ENCODE results near the gene FARSA.
A peak's percentile ranks its signal among the peaks of the same experiment; 100 is the strongest.
"Not testable (repeated sequence)": the region's sequence is repeated elsewhere in the genome, so short reads cannot be mapped to it uniquely, and the experiment has no call there.

Gene FARSA

DNA sequence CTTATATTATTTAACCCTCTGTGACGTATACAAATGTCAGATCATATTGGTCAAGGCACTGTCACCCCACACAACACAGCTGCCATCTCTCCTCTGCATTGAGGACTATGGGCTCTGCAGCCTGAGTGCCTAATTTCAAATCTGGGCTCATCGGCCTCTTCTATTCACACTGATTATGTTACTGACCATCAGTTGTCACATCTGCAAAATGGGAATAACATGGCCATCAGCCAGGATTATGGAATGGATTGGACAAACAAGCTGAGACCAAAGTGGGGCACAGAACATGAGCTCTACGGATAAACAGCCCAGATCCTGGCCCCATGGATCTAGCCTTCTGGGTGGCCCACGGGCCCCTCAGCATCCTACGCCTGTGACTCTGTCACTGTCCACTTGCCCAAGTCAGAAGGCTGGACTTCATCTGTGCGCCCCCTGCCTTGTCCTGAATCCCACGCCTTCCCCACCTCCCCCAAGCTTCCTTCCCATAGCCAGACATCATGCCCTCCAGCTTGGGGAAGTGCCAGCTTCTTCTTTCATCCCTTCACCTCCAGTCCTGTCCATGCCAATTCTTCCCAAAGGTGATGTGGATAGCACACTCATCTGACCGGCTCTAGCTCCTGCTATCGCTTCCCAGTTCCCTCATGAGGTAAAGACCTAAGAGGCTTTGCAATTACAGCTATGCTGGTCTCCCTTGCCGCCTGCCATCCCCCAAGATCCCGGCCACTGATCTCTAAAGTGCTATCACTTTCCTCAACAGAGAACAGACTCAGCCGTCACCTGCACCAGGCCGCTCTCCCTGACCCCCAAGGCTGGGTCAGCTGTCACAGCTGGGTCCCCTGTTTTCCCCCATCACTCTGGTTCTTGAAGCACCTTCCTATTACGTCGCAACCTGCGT is 872 bp downstream of the FARSA start:
- peaks cover 13 to 22% of the 10 kb centered on the region in 2 donors for H3K4me1 ChIP-seq (ENCODE audit: control insufficient read depth in 1 of 2, insufficient read depth in 2 of 2, low read length in 2 of 2)
- H3K4me3 ChIP-seq (ENCODE audit: low read depth in 1 of 2, low read length in 2 of 2) = peak overlapping the region; percentile 91 to 94
- H3K27ac ChIP-seq (ENCODE audit: low read length) = peak overlapping the region; percentile 83
- H3K27me3 ChIP-seq (ENCODE audit: low read depth, low read length) = no peaks in the 10 kb centered on the region
- no peaks in the 10 kb centered on the region for H3K9me3 ChIP-seq (ENCODE audit: control insufficient read depth in 1 of 2, low read length in 2 of 2)
- peaks cover 12 to 26% of the 10 kb centered on the region in 2 donors for H3K36me3 ChIP-seq (ENCODE audit: control insufficient read depth in 1 of 2, insufficient read depth in 2 of 2, low read length in 2 of 2)

DNA sequence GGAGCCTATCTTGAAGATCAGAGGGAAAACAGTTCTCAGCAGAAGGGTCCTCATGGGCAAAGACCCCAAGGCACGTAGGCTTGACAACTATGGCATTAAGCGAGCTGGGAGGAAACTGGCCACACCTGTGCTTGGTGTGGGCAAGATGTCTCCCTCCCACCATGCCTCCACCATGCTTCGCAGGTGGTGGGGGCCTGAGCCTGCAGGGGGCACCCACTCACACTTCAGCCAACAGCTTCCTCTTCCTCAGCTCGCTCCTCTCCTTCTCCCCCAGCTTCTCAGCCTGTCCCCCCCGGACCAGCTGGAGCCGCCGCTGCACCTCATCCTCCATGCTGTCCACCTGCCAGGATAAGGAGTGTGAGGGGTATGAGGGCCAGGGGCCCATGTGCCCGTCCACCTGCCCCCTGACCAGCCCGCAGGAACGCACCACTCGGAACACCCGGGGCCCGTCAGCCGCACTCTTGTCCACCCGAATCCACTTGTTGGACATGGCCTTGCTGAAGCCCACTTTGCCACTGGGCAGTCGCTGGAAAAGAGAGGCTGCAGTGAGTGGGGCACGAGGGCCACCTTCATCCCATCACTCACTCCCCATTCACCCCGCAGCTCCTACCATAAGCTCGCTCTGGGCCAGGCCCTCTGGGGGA is 3.4 kb downstream of the FARSA start:
- Histone ChIP-seq H3K36me3 (ENCODE audit: control insufficient read depth in 1 of 2, insufficient read depth in 2 of 2, low read length in 2 of 2) (peaks cover 25 to 40% of the 10 kb centered on the region in 2 donors), H3K9me3 (ENCODE audit: control insufficient read depth in 1 of 2, low read length in 2 of 2) (no peaks in the 10 kb centered on the region), H3K27ac (ENCODE audit: low read length) (no peak overlapping the region), H3K27me3 (ENCODE audit: low read depth, low read length) (no peaks in the 10 kb centered on the region), H3K4me1 (ENCODE audit: control insufficient read depth in 1 of 2, insufficient read depth in 2 of 2, low read length in 2 of 2) (peaks cover 9 to 17% of the 10 kb centered on the region in 2 donors), H3K4me3 (ENCODE audit: low read depth in 1 of 2, low read length in 2 of 2) (no peak overlapping the region)

DNA sequence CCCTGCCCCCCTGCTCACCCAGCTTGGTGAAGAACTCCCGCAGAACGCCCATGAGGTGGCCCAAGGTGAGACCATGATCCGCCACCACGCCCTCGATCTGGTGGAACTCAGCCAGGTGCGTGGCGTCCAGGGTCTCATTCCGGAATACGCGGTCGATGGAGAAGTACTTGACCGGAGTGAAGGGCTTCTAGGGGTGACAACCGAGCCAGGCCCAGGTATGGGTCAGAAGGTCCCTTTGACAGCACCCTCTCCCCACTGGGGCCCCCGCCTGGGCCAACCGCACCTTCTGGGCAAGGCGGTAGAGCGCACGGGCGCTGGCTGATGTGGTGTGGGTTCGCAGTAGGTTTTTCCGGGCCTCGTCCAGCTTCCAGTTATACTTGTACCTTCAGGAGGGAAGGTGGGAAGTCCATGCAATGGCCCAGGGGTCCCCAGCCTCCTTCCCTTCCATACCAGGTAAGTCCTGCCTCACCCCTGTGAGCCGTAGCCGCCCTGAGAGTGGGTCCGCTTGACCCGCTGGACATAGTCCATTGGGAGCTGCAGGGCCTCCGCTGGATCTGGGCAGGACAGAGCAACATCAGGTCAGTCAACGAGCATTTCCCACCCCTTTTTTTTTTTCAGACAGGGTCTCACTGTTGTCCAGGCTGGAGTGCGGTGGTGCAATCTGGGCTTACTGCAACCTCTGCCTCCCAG is 8.7 kb downstream of the FARSA start:
- no peak overlapping the region for H3K4me3 ChIP-seq (ENCODE audit: low read depth in 1 of 2, low read length in 2 of 2)
- H3K4me1 ChIP-seq (ENCODE audit: control insufficient read depth in 1 of 2, insufficient read depth in 2 of 2, low read length in 2 of 2) = no peaks in the 10 kb centered on the region
- H3K27me3 ChIP-seq (ENCODE audit: low read depth, low read length) = no peaks in the 10 kb centered on the region
- H3K27ac ChIP-seq (ENCODE audit: low read length) = no peak overlapping the region
- H3K36me3 ChIP-seq (ENCODE audit: control insufficient read depth in 1 of 2, insufficient read depth in 2 of 2, low read length in 2 of 2) = peaks cover 37 to 61% of the 10 kb centered on the region in 2 donors
- H3K9me3 ChIP-seq (ENCODE audit: control insufficient read depth in 1 of 2, low read length in 2 of 2) = no peaks in the 10 kb centered on the region

DNA sequence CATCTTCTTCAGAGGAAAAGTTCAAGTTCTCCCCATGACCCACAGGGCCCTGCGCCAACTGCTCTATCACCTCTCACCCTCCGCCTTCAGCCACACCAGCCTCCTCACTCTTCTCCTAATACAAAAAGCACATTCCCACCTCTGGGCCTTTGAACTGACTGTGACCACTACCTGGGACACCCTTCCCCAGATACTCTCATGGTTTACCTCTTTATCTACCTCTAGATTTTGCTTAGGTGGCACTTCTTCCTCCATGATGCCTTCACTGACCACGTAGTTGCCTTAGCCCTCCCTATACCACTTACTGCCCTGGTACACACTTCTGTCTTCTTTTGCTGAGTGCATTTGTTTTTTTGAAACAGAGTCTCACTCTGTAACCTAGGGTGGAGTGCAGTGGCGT is 10.6 kb downstream of the FARSA start:
- Histone ChIP-seq H3K4me3 (ENCODE audit: low read depth in 1 of 2, low read length in 2 of 2) (no peak overlapping the region), H3K4me1 (ENCODE audit: control insufficient read depth in 1 of 2, insufficient read depth in 2 of 2, low read length in 2 of 2) (no peaks in the 10 kb centered on the region), H3K9me3 (ENCODE audit: control insufficient read depth in 1 of 2, low read length in 2 of 2) (no peaks in the 10 kb centered on the region), H3K27ac (ENCODE audit: low read length) (no peak overlapping the region), H3K27me3 (ENCODE audit: low read depth, low read length) (no peaks in the 10 kb centered on the region), H3K36me3 (ENCODE audit: control insufficient read depth in 1 of 2, insufficient read depth in 2 of 2, low read length in 2 of 2) (peaks cover 29 to 47% of the 10 kb centered on the region in 2 donors)

DNA sequence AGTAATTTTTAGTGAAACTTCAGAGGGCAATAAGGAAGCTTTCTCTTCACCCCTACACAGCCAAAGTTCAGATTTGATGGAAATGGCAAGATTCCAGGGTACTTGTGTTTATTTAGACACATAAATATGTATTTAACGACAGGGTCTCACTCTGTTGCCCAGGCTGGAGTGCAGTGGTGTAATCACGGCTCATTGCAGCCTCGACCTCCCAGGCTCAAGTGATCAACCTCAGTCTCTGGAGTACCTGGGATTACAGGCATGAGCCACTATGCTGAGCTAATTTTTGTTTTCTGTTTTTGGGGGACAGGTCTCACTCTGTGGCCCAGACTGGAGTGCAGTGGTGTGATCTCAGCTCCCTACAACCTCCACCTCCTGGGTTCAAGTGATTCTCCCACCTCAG is 12.5 kb downstream of the FARSA start:
- peaks cover 20 to 31% of the 10 kb centered on the region in 2 donors for H3K36me3 ChIP-seq (ENCODE audit: control insufficient read depth in 1 of 2, insufficient read depth in 2 of 2, low read length in 2 of 2)
- H3K27me3 ChIP-seq (ENCODE audit: low read depth, low read length) = no peaks in the 10 kb centered on the region
- H3K9me3 ChIP-seq (ENCODE audit: control insufficient read depth in 1 of 2, low read length in 2 of 2) = no peaks in the 10 kb centered on the region
- no peaks in the 10 kb centered on the region for H3K4me1 ChIP-seq (ENCODE audit: control insufficient read depth in 1 of 2, insufficient read depth in 2 of 2, low read length in 2 of 2)
- no peak overlapping the region for H3K27ac ChIP-seq (ENCODE audit: low read length)
- no peak overlapping the region for H3K4me3 ChIP-seq (ENCODE audit: low read depth in 1 of 2, low read length in 2 of 2)

DNA sequence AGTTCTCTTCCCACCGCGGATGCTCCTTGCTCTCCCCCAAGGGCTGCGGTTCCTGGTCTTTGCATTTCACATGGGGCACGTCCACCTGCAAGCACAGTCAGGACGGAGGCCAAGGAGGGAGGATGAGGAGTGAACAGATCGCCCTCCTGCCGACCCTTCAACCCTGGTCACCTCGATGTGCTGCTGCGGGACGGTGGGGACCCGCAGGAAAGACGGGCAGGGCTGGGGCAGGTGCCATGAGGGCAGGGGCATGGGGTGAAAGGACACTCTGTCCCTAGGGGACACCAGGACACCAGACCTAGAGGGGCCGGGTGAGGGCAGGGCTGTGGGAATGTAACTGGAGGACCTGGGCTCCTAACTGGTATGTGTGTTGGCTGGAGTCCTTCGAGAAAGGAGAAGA is 15.3 kb downstream of the FARSA start:
- no peaks in the 10 kb centered on the region for H3K27me3 ChIP-seq (ENCODE audit: low read depth, low read length)
- H3K4me3 ChIP-seq (ENCODE audit: low read depth in 1 of 2, low read length in 2 of 2) = no peak overlapping the region
- no peak overlapping the region for H3K27ac ChIP-seq (ENCODE audit: low read length)
- H3K9me3 ChIP-seq (ENCODE audit: control insufficient read depth in 1 of 2, low read length in 2 of 2) = no peaks in the 10 kb centered on the region
- peaks cover 6 to 11% of the 10 kb centered on the region in 2 donors for H3K4me1 ChIP-seq (ENCODE audit: control insufficient read depth in 1 of 2, insufficient read depth in 2 of 2, low read length in 2 of 2)
- peaks cover 7 to 13% of the 10 kb centered on the region in 2 donors for H3K36me3 ChIP-seq (ENCODE audit: control insufficient read depth in 1 of 2, insufficient read depth in 2 of 2, low read length in 2 of 2)

DNA sequence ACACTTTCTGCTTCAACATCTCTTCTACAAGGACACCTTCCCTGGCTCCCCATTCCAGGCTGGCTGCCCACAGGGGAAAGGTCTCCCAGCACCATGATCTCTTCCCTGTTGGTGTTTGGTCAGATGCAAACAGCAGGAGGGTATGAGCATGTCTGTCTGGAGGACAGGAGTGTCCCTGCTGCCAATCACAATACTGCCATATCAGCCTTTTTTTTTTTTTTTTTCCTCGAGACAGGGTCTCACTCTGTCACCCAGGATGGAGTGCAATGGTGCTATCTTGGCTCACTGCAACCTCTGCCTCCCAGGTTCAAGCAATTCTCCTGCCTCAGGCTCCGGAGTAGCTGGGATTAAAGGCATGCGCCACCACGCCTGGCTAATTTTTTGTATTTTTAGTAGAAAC is 17.7 kb downstream of the FARSA start:
- H3K4me1 ChIP-seq (ENCODE audit: control insufficient read depth in 1 of 2, insufficient read depth in 2 of 2, low read length in 2 of 2) = peaks cover 7 to 26% of the 10 kb centered on the region in 2 donors
- H3K9me3 ChIP-seq (ENCODE audit: control insufficient read depth in 1 of 2, low read length in 2 of 2); H3K36me3 ChIP-seq (ENCODE audit: control insufficient read depth in 1 of 2, insufficient read depth in 2 of 2, low read length in 2 of 2); H3K4me3 ChIP-seq (ENCODE audit: low read depth in 1 of 2, low read length in 2 of 2); H3K27me3 ChIP-seq (ENCODE audit: low read depth, low read length); H3K27ac ChIP-seq (ENCODE audit: low read length): not testable (repeated sequence)

DNA sequence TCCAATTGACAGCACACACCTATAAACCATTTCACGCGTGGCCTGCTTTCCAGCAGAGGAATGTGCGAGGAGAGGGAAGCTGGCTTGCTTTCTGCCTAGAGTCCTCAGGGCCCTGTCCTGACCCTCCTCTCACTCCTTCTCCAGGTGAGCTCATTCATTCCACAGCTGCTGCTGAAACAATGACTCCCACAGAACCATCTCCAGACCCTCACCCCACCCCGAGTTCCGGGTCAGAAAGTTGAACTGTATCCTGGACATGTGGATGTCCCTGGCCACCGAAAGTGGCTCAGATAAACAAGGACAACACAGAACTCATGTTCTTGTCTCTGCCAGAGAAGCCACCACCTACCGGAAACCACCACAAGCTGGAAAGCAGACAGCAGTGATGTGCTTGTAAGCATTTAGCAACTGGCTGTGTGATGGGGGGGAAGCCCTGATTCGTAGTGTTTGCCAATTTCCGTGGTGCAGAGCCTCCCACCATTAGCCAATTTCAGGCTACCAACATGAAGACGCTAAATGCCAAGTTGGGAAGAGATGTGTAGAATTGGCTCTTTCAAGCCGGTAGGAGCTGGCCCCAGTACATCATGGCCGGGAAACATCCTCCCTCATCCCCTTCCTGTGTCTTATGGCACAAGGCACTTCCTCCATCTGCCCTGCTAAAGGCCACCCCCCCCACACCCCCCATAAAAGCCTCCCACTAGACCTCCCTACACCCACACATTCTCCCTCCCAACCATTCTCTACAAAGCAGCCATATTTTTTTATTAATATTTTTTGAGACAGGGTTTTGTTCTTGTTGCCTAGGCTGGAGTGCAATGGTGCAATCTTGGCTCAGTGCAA is 19.4 kb downstream of the FARSA start:
- Histone ChIP-seq H3K9me3 (ENCODE audit: control insufficient read depth in 1 of 2, low read length in 2 of 2) (no peaks in the 10 kb centered on the region), H3K27ac (ENCODE audit: low read length) (peak overlapping the region; percentile 65), H3K4me1 (ENCODE audit: control insufficient read depth in 1 of 2, insufficient read depth in 2 of 2, low read length in 2 of 2) (peaks cover 7 to 26% of the 10 kb centered on the region in 2 donors), H3K36me3 (ENCODE audit: control insufficient read depth in 1 of 2, insufficient read depth in 2 of 2, low read length in 2 of 2) (no peaks in the 10 kb centered on the region), H3K4me3 (ENCODE audit: low read depth in 1 of 2, low read length in 2 of 2) (no peak overlapping the region), H3K27me3 (ENCODE audit: low read depth, low read length) (no peaks in the 10 kb centered on the region)

DNA sequence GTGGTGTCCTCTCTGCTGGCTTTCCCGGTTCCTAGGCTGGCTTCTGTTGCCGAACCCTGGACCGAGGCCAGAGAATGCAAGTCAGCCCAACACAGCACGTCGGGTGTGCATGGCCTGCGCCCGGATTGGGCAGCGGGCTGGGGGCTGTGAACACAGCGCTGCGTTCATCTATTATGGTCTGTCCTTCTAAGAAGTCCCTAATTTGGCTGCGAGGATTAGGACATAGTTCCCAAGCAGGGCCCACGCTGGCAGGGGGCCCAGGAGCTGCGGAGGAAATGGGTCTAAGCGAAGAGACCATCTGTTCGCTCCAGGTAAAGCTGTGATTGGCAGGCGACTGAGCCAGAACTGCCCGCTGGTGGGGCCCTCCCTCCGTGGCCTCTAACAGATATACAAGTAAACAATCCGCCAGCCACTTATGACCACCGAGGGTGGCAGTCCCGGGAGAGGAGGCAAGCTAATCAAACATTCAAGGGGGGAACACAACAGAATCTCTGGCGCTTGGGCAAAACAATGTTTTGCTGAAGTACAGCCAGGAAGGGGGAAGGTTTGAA is 20.4 kb downstream of the FARSA start:
- H3K9me3 ChIP-seq (ENCODE audit: control insufficient read depth in 1 of 2, low read length in 2 of 2) = no peaks in the 10 kb centered on the region
- H3K27ac ChIP-seq (ENCODE audit: low read length) = peak overlapping the region; percentile 65
- peak overlapping the region; percentile 30 to 34 for H3K4me3 ChIP-seq (ENCODE audit: low read depth in 1 of 2, low read length in 2 of 2)
- H3K4me1 ChIP-seq (ENCODE audit: control insufficient read depth in 1 of 2, insufficient read depth in 2 of 2, low read length in 2 of 2) = peaks cover 7 to 26% of the 10 kb centered on the region in 2 donors
- H3K27me3 ChIP-seq (ENCODE audit: low read depth, low read length) = no peaks in the 10 kb centered on the region
- no peaks in the 10 kb centered on the region for H3K36me3 ChIP-seq (ENCODE audit: control insufficient read depth in 1 of 2, insufficient read depth in 2 of 2, low read length in 2 of 2)

DNA sequence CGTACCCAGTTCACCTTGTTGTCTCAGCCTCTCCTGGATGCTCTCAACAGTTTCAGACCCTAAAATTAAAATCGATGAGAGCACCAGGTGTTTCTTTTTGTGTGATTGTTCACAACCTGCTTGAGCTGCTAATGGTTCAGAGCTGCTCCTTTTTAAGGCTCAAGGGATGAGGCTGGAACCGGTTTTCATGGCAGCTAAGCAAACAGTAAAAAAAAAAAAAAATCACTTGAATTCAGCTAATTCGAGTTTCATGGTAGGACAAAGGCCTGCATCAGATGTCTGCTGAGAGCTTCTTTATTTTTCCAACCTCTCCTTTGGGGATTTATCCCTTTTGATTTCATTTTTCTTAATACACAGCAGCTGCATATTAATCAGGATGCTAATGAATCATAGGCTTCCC is 20.9 kb downstream of the FARSA start:
- Histone ChIP-seq H3K36me3 (ENCODE audit: control insufficient read depth in 1 of 2, insufficient read depth in 2 of 2, low read length in 2 of 2) (no peaks in the 10 kb centered on the region), H3K4me1 (ENCODE audit: control insufficient read depth in 1 of 2, insufficient read depth in 2 of 2, low read length in 2 of 2) (peaks cover 7 to 26% of the 10 kb centered on the region in 2 donors), H3K27ac (ENCODE audit: low read length) (no peak overlapping the region), H3K27me3 (ENCODE audit: low read depth, low read length) (no peaks in the 10 kb centered on the region), H3K9me3 (ENCODE audit: control insufficient read depth in 1 of 2, low read length in 2 of 2) (no peaks in the 10 kb centered on the region), H3K4me3 (ENCODE audit: low read depth in 1 of 2, low read length in 2 of 2) (peak overlapping the region; percentile 30 to 34)

Measured in muscle layer of duodenum (tissue), 2 donors.